Measurements from ENCODE around the gene TADA2B. TPM values are rescaled to one million over a fixed set of nuclear protein-coding genes. Genes with fewer than 3 reads are reported as not detected.

TADA2B gene
- total and polyA plus RNA-seq, 2 donors (not counting 1 experiment from before 2014, with no cell fraction given): 13.6 to 38.5 TPM

DNA sequence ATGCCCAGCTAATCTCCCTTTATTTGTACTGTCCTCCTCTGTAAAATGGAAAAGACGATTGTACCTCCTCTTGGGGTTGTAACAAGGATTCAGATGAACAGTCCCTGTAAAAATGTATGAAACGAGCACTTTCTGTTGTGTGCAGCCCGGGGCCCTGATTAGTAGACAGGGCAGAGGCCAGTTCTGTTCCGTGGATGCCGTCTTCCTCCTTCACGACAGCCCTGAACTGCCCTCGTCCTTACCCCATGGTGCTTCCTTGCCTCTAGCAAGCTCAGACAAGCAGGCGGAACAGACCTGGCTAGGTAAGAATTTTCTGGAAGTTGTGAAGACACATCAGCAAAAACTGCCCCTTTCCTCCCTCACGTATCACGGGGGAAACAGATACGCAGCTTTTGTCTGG lies 22.3 kb upstream of the TADA2B start:
- Mint-ChIP-seq H3K4me1 (no peaks in the 10 kb centered on the region), H3K9me3 (ENCODE audit: insufficient read depth) (no peaks in the 10 kb centered on the region), H3K27me3 (no peaks in the 10 kb centered on the region), H3K4me3 (no peak overlapping the region), H3K27ac (peak overlapping the region; percentile 41)
- no peaks in the 10 kb centered on the region for H3K9me3 ChIP-seq (ENCODE audit: control extremely low read depth in 1 of 3, control insufficient read depth in 2 of 3, insufficient read depth in 1 of 3, low read length in 2 of 3)
- peaks cover 1 to 75% of the 10 kb centered on the region in 2 experiments for H3K36me3 ChIP-seq (replicated peaks in 1 of 2; ENCODE audit: control extremely low read depth in 1 of 2, control insufficient read depth in 1 of 2, extremely low read depth in 1 of 2, insufficient read depth in 2 of 2, low read length in 1 of 2)
- ChIA-PET POLR2A (no interaction called here), CTCF (interaction anchor here (1.3 kb wide), 1 partner anchor 48 kb away, joined by 3 read pairs; the partner anchor contains the start of gene GRPEL1)
- H3K27me3 ChIP-seq (replicated peaks in 1 of 4; ENCODE audit: control extremely low read depth in 1 of 4, control insufficient read depth in 3 of 4, insufficient read depth in 4 of 4, low read length in 3 of 4): no peaks in the 10 kb centered on the region
- H3K27ac ChIP-seq (ENCODE audit: low read length in 2 of 2): no peak overlapping the region
- ATAC-seq (ENCODE audit: low read depth) (no peak), DNase-seq (no peak)
- intact Hi-C loops (cut with micrococcal nuclease): no loop called here
- 96% methylated on average over 7 of the region's 11 CpGs for WGBS (ENCODE audit: insufficient coverage)
- H2AFZ ChIP-seq (ENCODE audit: insufficient read depth, low read depth, low read length, poor library complexity, severe bottlenecking): no peak overlapping the region
- TF ChIP-seq CTCF (IDR thresholded peaks at IDR 0.05): no peak
- no peak overlapping the region for H3K4me3 ChIP-seq (ENCODE audit: control extremely low read depth in 1 of 5, extremely low read depth in 1 of 5, insufficient read depth in 1 of 5, low read depth in 2 of 5, low read length in 4 of 5)
- no peaks in the 10 kb centered on the region for H3K4me1 ChIP-seq (ENCODE audit: control insufficient read depth in 2 of 2, insufficient read depth in 2 of 2, low read length in 2 of 2)
- peaks cover 35% of the 10 kb centered on the region for H3K79me2 ChIP-seq (ENCODE audit: control insufficient read depth, insufficient read depth, low read length)
- H3K4me2 ChIP-seq (replicated peaks; ENCODE audit: low read depth, low read length, poor library complexity, severe bottlenecking): no peak overlapping the region
- peaks cover 23% of the 10 kb centered on the region for H4K20me1 ChIP-seq (ENCODE audit: control insufficient read depth, insufficient read depth, low read length, poor library complexity, severe bottlenecking)
- no peak overlapping the region for H3K9ac ChIP-seq (ENCODE audit: low read length)

- no peak for ATAC-seq (ENCODE audit: low read depth)
- H3K4me2 ChIP-seq (replicated peaks; ENCODE audit: low read depth, low read length, poor library complexity, severe bottlenecking): no peak overlapping the region
- TF ChIP-seq EZH2 (IDR thresholded peaks at IDR 0.05; ENCODE audit: borderline replicate concordance, insufficient read depth, low read depth, low read length, poor library complexity, severe bottlenecking) (no peak), CTCF (IDR thresholded peaks at IDR 0.05) (no peak)
- H3K27ac ChIP-seq (ENCODE audit: low read length in 2 of 2): no peak overlapping the region
- POLR2A ChIA-PET: no interaction called here
- Mint-ChIP-seq H3K4me1 (no peaks in the 10 kb centered on the region), H3K27me3 (no peaks in the 10 kb centered on the region), H3K4me3 (no peak overlapping the region), H3K27ac (no peak overlapping the region), H3K9me3 (ENCODE audit: insufficient read depth) (no peaks in the 10 kb centered on the region)
- DNase-seq: no peak
- no peaks in the 10 kb centered on the region for H3K4me1 ChIP-seq (ENCODE audit: control insufficient read depth in 2 of 2, insufficient read depth in 2 of 2, low read length in 2 of 2)
- intact Hi-C loops (cut with micrococcal nuclease): no loop called here
- H3K4me3 ChIP-seq (ENCODE audit: control extremely low read depth in 1 of 5, extremely low read depth in 1 of 5, insufficient read depth in 1 of 5, low read depth in 2 of 5, low read length in 4 of 5): no peak overlapping the region
- no peaks in the 10 kb centered on the region for H3K27me3 ChIP-seq (replicated peaks in 1 of 4; ENCODE audit: control extremely low read depth in 1 of 4, control insufficient read depth in 3 of 4, insufficient read depth in 4 of 4, low read length in 3 of 4)
- peaks cover 1 to 74% of the 10 kb centered on the region in 2 experiments for H3K36me3 ChIP-seq (replicated peaks in 1 of 2; ENCODE audit: control extremely low read depth in 1 of 2, control insufficient read depth in 1 of 2, extremely low read depth in 1 of 2, insufficient read depth in 2 of 2, low read length in 1 of 2)
- H3K9me3 ChIP-seq (ENCODE audit: control extremely low read depth in 1 of 3, control insufficient read depth in 2 of 3, insufficient read depth in 1 of 3, low read length in 2 of 3): no peaks in the 10 kb centered on the region
- H2AFZ ChIP-seq (ENCODE audit: insufficient read depth, low read depth, low read length, poor library complexity, severe bottlenecking): no peak overlapping the region
- H3K9ac ChIP-seq (ENCODE audit: low read length): no peak overlapping the region
- CTCF ChIA-PET: no interaction called here
- H3K79me2 ChIP-seq (ENCODE audit: control insufficient read depth, insufficient read depth, low read length): peaks cover 30% of the 10 kb centered on the region
- 50% methylated on average over 2 of the region's 5 CpGs for WGBS (ENCODE audit: insufficient coverage)
- H4K20me1 ChIP-seq (ENCODE audit: control insufficient read depth, insufficient read depth, low read length, poor library complexity, severe bottlenecking): peaks cover 18% of the 10 kb centered on the region
Observed at GRCh38 chr4:7021355-7021754, 21.8 kb upstream of the TADA2B start.

Data from B cell (primary cell).